Ovary (tissue), 9 donors: Measurements from ENCODE around the gene SLAMF9. TPM values are rescaled to one million over a fixed set of nuclear protein-coding genes. Genes with fewer than 3 reads are reported as not detected.

Experiments
- DNase-seq, 5 donors: peaks; one replicate each; pipeline ENCODE4 v3.0.0-alpha.2; 2019 to 2020
- H3K27ac ChIP-seq, 2 donors: fragments of 200-600 bp; one replicate each; pipeline versions ENCODE4 v1.5.1 to v1.8.0; 2019 to 2022
- H3K27me3 ChIP-seq: fragments of 200-600 bp; one replicate; pipeline ENCODE4 v1.8.0; 2022
- H3K36me3 ChIP-seq: fragments of 200-600 bp; sonication (generic); one replicate; pipeline ENCODE4 v1.5.1; 2019
- H3K4me1 ChIP-seq: one replicate; pipeline ENCODE4 v1.8.1; 2013; ENCODE audit warnings: mild to moderate bottlenecking, moderate library complexity; ENCODE audit not compliant: insufficient read depth
- H3K4me3 ChIP-seq: fragments of 200-600 bp; sonication (generic); one replicate; pipeline ENCODE4 v1.5.1; 2017
- H3K9me3 ChIP-seq, 2 donors: fragments of 200-600 bp in 1 of 2; sonication (generic) in 1 of 2; one replicate each; pipeline versions ENCODE4 v1.5.1 to v1.8.1; 2013 to 2019; ENCODE audit warnings: mild to moderate bottlenecking in 1 of 2, moderate library complexity in 1 of 2
- CTCF ChIP-seq, 3 donors: fragments of 450-650 bp in 2 of 3; fragments of 200-600 bp in 1 of 3; IDR thresholded peaks; one replicate each; pipeline versions ENCODE4 v1.5.1 to v1.8.0; 2016 to 2022; ENCODE audit warnings: antibody characterized with exemption in 3 of 3, mild to moderate bottlenecking in 1 of 3
- EP300 ChIP-seq: sonication (generic); formaldehyde crosslinking; IDR thresholded peaks from one replicate; pipeline ENCODE4 v1.6.1; 2017; ENCODE audit warnings: antibody characterized with exemption
- POLR2A ChIP-seq: fragments of 450-650 bp; IDR thresholded peaks from one replicate; pipeline ENCODE4 v1.6.1; 2017; ENCODE audit warnings: antibody characterized with exemption, mild to moderate bottlenecking, moderate library complexity
- WGBS, 3 donors: extraction: QIAGEN DNeasy Blood & Tissue Kit in 1 of 3; methylation state at CpG; one replicate each; pipeline versions ENCODE4 v1.1.5 to v1.1.7; 2013 to 2017; 5-methylcytosine and 5-hydroxymethylcytosine counted together
- intact Hi-C, 4 donors: fragments of 100-400 bp; cut with DNase I; formaldehyde crosslinking; loops; one replicate each; pipeline versions ENCODE4 v1.11.0 to v1.15.1; 2022 to 2023
- polyA plus RNA-seq, 2 donors: library from polyadenylated mRNA; stranded (reverse); fragments of 200-250 nt in 1 of 2; fragments of 350-450 nt in 1 of 2; fragmentation: Illumina TruSeq in 1 of 2; extraction: RNeasy Lipid Tissue Mini Kit (QIAGEN cat#74804) in 1 of 2; gene quantifications; one replicate each; pipeline ENCODE4 v1.2.3, GENCODE V29; 2013 to 2014
- total RNA-seq, 7 donors: library from RNA; depleted of rRNA in 2 of 7; stranded (reverse); fragments of >200 nt in 2 of 7; fragmentation: NEBNext Ultra II Directional in 3 of 7; extraction: Animal tissue kit (Norgen Biotek cat#: 25700) in 3 of 7; gene quantifications; one replicate each; pipeline versions ENCODE4 v1.1.0 to v1.2.4, GENCODE V29; 2016 to 2023
- donor health status: DM: no; HTN: no; CAD: no; lungs with moderate emphysema.
- donor health status: DM: no; HTN: no; CAD: no.
- donor health status: Bipolar disorder and iron deficiency.
- donor health status: DM: yes; HTN: yes; CAD: no.
- donor health status: DM: no; HTN: no; CAD: no.
- donor health status: DM: yes; HTN: yes; CAD: no.

SLAMF9 gene
- total and polyA plus RNA-seq, 9 donors: not detected

- Histone ChIP-seq H3K27ac (no peak overlapping the region), H3K27me3 (no peaks in the 10 kb centered on the region), H3K9me3 (no peaks in the 10 kb centered on the region), H3K4me1 (no peaks in the 10 kb centered on the region), H3K4me3 (no peak overlapping the region), H3K36me3 (no peaks in the 10 kb centered on the region)
- no peak for DNase-seq
- TF ChIP-seq POLR2A: no peak
- TF ChIP-seq EP300: no peak
- no peak for TF ChIP-seq CTCF (IDR thresholded peaks at IDR 0.05)
- intact Hi-C loops: no loop called here
- WGBS, 3 donors: 90 to 97% (median 92%) methylated on average over 3 of the region's 3 CpGs
Observed at GRCh38 chr1:159968901-159969300, 14.9 kb upstream of the SLAMF9 start.

GRCh38 chr1:159965263-159965662 is 11.2 kb upstream of the SLAMF9 start:
- 77 to 82% (median 77%) methylated on average over 2 of the region's 2 CpGs for WGBS, 3 donors
- Histone ChIP-seq H3K27me3 (no peaks in the 10 kb centered on the region), H3K4me1 (no peaks in the 10 kb centered on the region), H3K27ac (no peak overlapping the region), H3K9me3 (no peaks in the 10 kb centered on the region), H3K36me3 (no peaks in the 10 kb centered on the region), H3K4me3 (no peak overlapping the region)
- TF ChIP-seq CTCF (IDR thresholded peaks at IDR 0.05) (no peak), EP300 (no peak), POLR2A (no peak)
- intact Hi-C loops: no loop called here
- DNase-seq: no peak

- TF ChIP-seq CTCF (IDR thresholded peaks at IDR 0.05) (no peak), EP300 (no peak), POLR2A (no peak)
- no peak overlapping the region for H3K4me3 ChIP-seq
Observed at GRCh38 chr1:159964144-159964543, 10.1 kb upstream of the SLAMF9 start.

GRCh38 chr1:159962176-159962575 is 8.1 kb upstream of the SLAMF9 start:
- 90 to 91% (median 91%) methylated on average over 11 of the region's 11 CpGs for WGBS, 3 donors
- H3K4me1 ChIP-seq: no peaks in the 10 kb centered on the region

More at GRCh38 chr1:159964144-159964543, 10.1 kb upstream of the SLAMF9 start:
- DNase-seq: no peak
- WGBS, 3 donors: 15 to 41% (median 17%) methylated on average over 3 of the region's 3 CpGs
- H3K27me3 ChIP-seq: no peaks in the 10 kb centered on the region
- H3K4me1 ChIP-seq: no peaks in the 10 kb centered on the region
- no peak overlapping the region for H3K27ac ChIP-seq
- H3K36me3 ChIP-seq: no peaks in the 10 kb centered on the region
- intact Hi-C loops: no loop called here
- no peaks in the 10 kb centered on the region for H3K9me3 ChIP-seq

More at GRCh38 chr1:159962176-159962575, 8.1 kb upstream of the SLAMF9 start:
- no peak for DNase-seq
- intact Hi-C loops: no loop called here
- TF ChIP-seq POLR2A (no peak), CTCF (IDR thresholded peaks at IDR 0.05) (no peak), EP300 (no peak)
- Histone ChIP-seq H3K4me3 (no peak overlapping the region), H3K36me3 (no peaks in the 10 kb centered on the region), H3K27me3 (no peaks in the 10 kb centered on the region), H3K9me3 (no peaks in the 10 kb centered on the region), H3K27ac (no peak overlapping the region)
